HFFc6 (cell line): ENCODE data around the gene CNBD2. TPM values are rescaled to one million over a fixed set of nuclear protein-coding genes. Genes with fewer than 3 reads are reported as not detected.
"Not testable (repeated sequence)": the region's sequence is repeated elsewhere in the genome, so short reads cannot be mapped to it uniquely, and the experiment has no call there.

Experiments
- DNase-seq: peaks from one replicate; pipeline ENCODE4 v3.0.0-alpha.2; 2018
- H3K27ac Mint-ChIP-seq: 2 replicates; pipeline ENCODE4 v1.8.0; 2020; ENCODE audit warnings: mild to moderate bottlenecking, mixed read lengths
- H3K27me3 Mint-ChIP-seq: 2 replicates; pipeline ENCODE4 v1.8.0; 2021; ENCODE audit warnings: mild to moderate bottlenecking, moderate library complexity, mixed read lengths; ENCODE audit not compliant: insufficient read depth
- H3K36me3 Mint-ChIP-seq: 2 replicates; pipeline ENCODE4 v1.8.0; 2021; ENCODE audit warnings: low read depth, mixed read lengths
- H3K4me1 Mint-ChIP-seq: 2 replicates; pipeline ENCODE4 v1.8.0; 2020; ENCODE audit warnings: low read depth, mixed read lengths
- H3K4me3 Mint-ChIP-seq: 2 replicates; pipeline ENCODE4 v1.8.0; 2020; ENCODE audit warnings: mild to moderate bottlenecking, moderate library complexity, mixed read lengths
- H3K9me3 Mint-ChIP-seq: 2 replicates; pipeline ENCODE4 v1.8.0; 2020; ENCODE audit warnings: mild to moderate bottlenecking, mixed read lengths
- CTCF ChIP-seq: fragments of 200-600 bp; sonication (generic); IDR thresholded peaks from 2 replicates; pipeline ENCODE4 v1.5.0; 2021; ENCODE audit warnings: antibody characterized with exemption, mild to moderate bottlenecking
- total RNA-seq, 6 experiments: library from RNA; stranded (reverse); fragmentation: NEBNext Ultra II Directional; extraction: Animal tissue kit (Norgen Biotek cat#: 25700); gene quantifications; 2 replicates in 1 of 6; 3 replicates in 5 of 6; pipeline ENCODE4 v1.2.3, GENCODE V29; 2021

Gene CNBD2
- total RNA-seq, 6 experiments from 2014 or later, result 1.4 to 2.9 (median 2.3) TPM

- no peak for TF ChIP-seq CTCF
- Mint-ChIP-seq H3K9me3 (no peaks in the 10 kb centered on the region), H3K4me1 (peaks cover 21% of the 10 kb centered on the region), H3K36me3 (no peaks in the 10 kb centered on the region), H3K4me3 (no peak overlapping the region), H3K27me3 (peaks cover 4% of the 10 kb centered on the region), H3K27ac (no peak overlapping the region)
- no peak for DNase-seq
These were observed 47.5 kb downstream of the CNBD2 start for GRCh38 chr20:36015806-36016403.

- H3K4me3 Mint-ChIP-seq, result peak overlapping the region; percentile 43
- H3K36me3 Mint-ChIP-seq, result no peaks in the 10 kb centered on the region
- TF ChIP-seq CTCF, result no peak
- H3K27me3 Mint-ChIP-seq, result peaks cover 4% of the 10 kb centered on the region
- peak; percentile 59 for DNase-seq
- H3K9me3 Mint-ChIP-seq, result no peaks in the 10 kb centered on the region
- H3K4me1 Mint-ChIP-seq, result peaks cover 21% of the 10 kb centered on the region
- H3K27ac Mint-ChIP-seq, result peak overlapping the region; percentile 63
These were observed 48.9 kb downstream of the CNBD2 start for GRCh38 chr20:36017048-36017951.

- no peaks in the 10 kb centered on the region for H3K9me3 Mint-ChIP-seq
- H3K27ac Mint-ChIP-seq, result peak overlapping the region; percentile 63
- H3K27me3 Mint-ChIP-seq, result peaks cover 4% of the 10 kb centered on the region
- peaks cover 21% of the 10 kb centered on the region for H3K4me1 Mint-ChIP-seq
- no peak for DNase-seq
- H3K4me3 Mint-ChIP-seq, result no peak overlapping the region
- no peaks in the 10 kb centered on the region for H3K36me3 Mint-ChIP-seq
- no peak for TF ChIP-seq CTCF
These were observed 50.0 kb downstream of the CNBD2 start for GRCh38 chr20:36018208-36018988.

- H3K27me3 Mint-ChIP-seq, result peaks cover 28% of the 10 kb centered on the region
- not testable (repeated sequence) for H3K4me1 Mint-ChIP-seq, H3K27ac Mint-ChIP-seq, H3K4me3 Mint-ChIP-seq, H3K9me3 Mint-ChIP-seq, H3K36me3 Mint-ChIP-seq, DNase-seq
These were observed 57.7 kb downstream of the CNBD2 start for GRCh38 chr20:36026131-36026530.

GRCh38 chr20:36028106-36028808, 59.9 kb downstream of the CNBD2 start:
- Mint-ChIP-seq H3K4me1 (no peaks in the 10 kb centered on the region), H3K27ac (no peak overlapping the region), H3K4me3 (no peak overlapping the region), H3K9me3 (no peaks in the 10 kb centered on the region), H3K36me3 (no peaks in the 10 kb centered on the region), H3K27me3 (peaks cover 29% of the 10 kb centered on the region)
- DNase-seq, result no peak
- no peak for TF ChIP-seq CTCF
